GM19455 (cell line): ENCODE measurements around the gene CPNE6.
A peak's percentile ranks its signal among the peaks of the same experiment; 100 is the strongest.

Experiments used
- ATAC-seq: cut with Tn5 transposase; IDR thresholded peaks from one replicate; pipeline ENCODE4 v1.9.1; 2021; ENCODE audit not compliant: unreplicated experiment

Gene CPNE6

GRCh38 chr14:24084440-24084839 is 13.1 kb downstream of the CPNE6 start:
- ATAC-seq = no peak

DNA sequence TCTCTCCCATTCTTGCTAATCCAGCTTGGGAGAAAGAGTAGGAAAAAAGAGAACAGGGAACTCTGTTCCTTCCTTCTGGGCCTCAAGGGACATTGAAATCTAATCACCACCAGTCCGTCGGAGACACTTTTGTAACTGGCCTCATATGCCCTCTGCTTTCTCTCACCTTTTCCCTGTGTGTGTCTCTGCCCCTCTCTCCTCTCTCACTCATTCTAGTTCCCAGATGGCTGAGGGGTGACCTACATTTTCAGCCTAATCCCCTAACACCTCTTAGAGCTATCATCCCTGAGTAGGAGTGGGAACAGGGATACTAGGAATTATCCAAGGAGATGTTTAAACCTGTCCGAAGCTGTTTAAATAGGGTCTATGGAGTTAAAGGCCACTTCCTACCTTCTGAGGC is 13.9 kb downstream of the CPNE6 start:
- no peak for ATAC-seq

GRCh38 chr14:24086193-24086955 is 15.0 kb downstream of the CPNE6 start:
- ATAC-seq = no peak

- no peak for ATAC-seq
Observed at GRCh38 chr14:24087004-24087403, 15.6 kb downstream of the CPNE6 start.

DNA sequence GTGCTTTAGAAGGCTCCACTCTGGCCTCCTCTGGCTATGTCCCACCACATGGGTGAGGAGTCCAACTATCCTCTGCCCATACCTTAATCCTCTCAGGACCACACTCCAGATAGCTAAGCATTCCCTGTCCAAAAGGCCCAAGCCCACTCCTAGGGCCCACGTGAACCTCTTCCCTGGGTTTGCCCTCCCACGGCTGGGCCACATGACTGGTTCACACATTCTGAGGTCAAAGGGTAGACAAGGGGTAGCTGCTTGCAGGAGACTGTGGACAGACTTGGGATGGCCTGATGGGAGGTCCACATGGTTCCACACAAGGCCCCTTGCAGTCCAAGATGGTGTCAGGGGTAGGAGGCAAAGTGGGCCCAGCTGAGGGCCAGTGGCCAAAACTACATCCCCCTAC is 16.7 kb downstream of the CPNE6 start:
- ATAC-seq = no peak

- no peak for ATAC-seq
Observed at GRCh38 chr14:24089890-24090289, 18.5 kb downstream of the CPNE6 start.

- no peak for ATAC-seq
Observed at GRCh38 chr14:24092110-24092504, 20.7 kb downstream of the CPNE6 start.

DNA sequence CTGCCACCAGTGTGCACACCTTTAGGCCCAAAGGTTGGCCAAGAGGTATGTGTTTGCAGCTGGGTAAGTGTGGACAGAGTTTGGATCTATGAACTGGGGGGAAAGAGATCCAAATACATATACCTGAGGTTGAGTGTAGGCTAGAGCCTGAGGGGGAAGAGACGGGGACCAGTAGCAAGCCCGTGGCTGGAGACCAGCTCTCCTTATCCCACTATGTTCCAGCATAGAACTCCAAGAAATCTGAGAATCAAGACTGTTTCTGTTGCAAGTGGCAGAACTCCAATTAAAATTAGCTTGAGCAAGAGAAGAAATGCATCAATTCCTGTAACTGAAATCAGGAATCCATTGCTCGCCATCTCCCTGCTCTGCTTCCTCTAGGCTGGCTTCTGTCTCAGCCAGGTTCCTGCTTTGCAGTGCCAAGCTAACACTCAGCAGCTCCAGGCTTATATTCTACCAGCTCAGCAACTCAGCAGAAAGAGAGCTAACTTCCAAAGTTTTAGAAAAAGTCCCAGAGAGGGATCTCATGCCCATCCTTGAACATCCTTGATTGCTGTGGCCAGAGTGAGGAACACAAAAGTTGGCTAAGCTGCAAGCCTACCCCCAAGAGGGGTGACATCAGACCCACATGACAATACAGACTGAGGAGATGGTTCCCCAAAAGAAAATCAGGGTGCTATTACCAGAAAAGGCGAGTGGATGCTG is 21.3 kb downstream of the CPNE6 start:
- ATAC-seq = no peak

DNA sequence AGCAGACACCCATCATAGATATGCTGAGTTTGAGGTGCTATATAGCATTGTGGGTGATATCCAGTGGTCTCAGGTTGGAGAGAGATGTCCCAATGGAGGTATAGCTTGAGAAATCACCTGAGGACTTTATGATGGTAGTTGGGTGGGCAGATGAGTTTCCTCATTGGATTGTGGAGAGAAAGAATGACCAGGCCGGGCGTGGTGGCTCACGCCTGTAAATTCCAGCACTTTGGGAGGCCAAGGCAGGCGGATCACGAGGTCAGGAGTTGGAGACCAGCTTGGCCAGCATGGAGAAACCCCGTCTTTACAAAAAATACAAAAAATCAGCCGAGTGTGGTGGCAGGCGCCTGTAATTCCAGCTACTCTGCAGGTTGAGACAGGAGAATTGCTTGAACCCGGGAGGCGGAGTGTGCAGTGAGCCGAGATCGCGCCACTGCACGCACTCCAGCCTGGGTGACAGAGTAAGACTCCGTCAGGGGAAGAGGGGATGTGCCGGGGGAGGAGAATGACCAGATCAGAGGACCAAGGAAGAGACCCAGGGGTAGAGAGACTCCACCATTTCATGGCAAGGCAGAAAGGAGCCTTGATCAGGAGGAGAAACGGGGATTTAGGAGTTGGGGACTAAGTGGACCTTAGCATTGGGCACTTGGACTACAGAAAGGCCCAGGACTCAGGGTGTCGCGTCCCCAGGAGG is 22.0 kb downstream of the CPNE6 start:
- no peak for ATAC-seq

- peak; percentile 51 for ATAC-seq
Observed at GRCh38 chr14:24093901-24094840, 22.8 kb downstream of the CPNE6 start, which contains the start of gene PCK2. TSS of gene PCK2 (plus strand) at chr14:24094311. CDS start at chr14:24094406, 95 bp downstream.

DNA sequence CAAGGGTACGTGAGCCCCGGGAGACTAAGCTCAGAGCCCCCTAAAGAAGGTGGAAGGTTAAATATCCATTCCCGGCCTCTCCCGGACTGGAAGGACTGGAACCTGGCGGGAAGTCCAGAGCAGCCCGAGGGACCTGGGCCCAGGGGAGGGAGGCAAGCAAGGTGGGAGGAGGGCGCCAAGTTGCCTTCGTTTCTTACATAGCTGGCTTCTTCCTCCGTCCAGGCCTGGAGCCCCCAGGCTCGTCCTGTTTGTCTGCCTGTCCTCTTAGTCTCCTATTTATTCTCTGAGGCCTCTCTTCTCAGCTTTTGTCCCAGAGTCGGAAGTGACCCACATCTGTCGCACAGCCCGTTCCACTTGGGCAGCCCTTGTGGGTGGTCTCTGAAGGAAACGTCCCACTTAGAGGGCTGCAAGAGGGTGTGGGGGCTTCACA is 23.5 kb downstream of the CPNE6 start:
- no peak for ATAC-seq

DNA sequence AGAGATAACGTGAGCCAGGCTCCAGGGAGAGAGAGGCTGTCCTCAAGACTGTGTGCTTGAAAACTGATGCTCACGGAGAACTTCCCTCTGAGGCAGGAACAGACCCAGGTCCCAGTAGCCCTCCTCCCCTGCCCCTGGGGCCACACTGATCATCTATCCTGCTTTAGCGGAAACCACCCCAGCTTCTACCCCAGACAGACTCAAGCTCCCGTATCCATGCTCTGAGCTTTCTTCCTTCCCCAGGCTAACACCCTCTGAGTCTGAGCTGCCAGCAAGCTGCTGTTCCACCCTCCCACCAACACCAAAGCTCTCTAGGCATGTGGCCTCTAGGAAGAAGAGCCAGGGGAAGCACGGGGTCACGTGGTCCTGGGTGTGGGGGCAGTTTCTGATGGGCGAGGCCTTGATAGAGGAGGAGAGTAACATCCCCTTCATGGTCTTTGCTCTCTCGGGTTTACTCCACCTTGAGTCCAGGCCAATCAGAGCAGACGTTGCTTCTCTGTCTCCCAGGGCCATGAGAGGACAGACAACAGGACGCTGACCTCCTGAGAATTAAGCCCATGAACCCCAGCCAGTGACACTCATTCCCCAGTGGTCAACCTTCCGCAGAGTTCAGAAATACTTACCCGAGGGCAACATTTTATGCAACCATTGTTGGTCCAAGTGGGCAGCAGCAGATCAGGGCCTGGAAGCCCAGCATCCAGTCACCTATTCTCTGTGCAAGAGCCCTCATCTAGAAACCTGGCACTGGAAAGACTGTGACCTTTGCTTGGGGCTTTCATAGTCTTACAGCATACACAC is 24.1 kb downstream of the CPNE6 start:
- ATAC-seq = peak; percentile 61

DNA sequence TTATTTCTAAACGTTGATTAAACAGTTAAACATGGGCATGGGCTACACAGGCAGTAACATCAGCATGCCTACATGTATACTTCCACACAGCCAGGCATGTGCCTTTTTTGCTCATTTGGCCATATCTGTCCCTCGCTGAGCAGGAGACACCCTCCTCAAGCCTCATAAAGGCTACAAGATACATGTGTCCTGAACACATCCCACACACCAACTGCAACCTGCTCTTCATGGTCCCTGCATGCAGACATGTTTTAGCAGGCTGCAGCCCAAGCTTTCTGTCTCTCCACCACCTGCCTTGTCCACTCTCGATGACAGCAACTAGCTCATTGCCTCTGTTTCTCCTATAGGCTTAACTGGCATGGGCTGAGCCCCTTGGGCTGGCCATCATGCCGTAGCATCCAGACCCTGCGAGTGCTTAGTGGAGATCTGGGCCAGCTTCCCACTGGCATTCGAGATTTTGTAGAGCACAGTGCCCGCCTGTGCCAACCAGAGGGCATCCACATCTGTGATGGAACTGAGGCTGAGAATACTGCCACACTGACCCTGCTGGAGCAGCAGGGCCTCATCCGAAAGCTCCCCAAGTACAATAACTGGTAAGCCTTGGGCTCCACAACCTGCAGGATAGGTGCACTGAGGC is 25.3 kb downstream of the CPNE6 start:
- ATAC-seq = no peak

GRCh38 chr14:24098229-24098926 is 27.0 kb downstream of the CPNE6 start:
- ATAC-seq = no peak

DNA sequence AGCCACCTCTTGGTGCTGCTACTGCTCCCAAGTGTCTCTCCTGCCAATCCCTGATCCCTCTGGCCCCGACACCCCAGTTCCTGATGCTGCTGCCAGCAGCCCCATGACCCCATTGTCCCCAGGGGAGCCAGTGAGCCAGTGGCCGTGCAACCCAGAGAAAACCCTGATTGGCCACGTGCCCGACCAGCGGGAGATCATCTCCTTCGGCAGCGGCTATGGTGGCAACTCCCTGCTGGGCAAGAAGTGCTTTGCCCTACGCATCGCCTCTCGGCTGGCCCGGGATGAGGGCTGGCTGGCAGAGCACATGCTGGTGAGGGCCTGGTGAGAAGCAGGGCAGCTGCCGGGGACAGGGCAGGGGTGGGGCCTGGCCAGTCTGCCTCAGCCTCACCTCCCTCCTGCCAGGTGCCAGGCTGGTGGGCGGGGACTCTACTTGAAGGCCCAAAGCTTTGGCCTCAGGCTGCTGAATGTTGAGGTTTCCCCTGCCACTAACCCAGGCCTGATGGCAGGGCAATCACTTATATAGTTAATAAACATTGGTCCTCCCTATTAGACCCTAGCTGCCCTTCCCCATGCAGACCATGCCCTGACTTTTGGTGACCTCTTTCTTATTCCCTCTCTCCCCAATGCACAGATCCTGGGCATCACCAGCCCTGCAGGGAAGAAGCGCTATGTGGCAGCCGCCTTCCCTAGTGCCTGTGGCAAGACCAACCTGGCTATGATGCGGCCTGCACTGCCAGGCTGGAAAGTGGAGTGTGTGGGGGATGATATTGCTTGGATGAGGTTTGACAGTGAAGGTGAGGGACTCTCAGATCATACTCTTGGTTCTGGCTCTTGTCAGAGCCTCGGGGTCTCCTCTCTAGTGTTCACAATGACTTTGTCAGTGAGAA is 27.8 kb downstream of the CPNE6 start:
- ATAC-seq = no peak

DNA sequence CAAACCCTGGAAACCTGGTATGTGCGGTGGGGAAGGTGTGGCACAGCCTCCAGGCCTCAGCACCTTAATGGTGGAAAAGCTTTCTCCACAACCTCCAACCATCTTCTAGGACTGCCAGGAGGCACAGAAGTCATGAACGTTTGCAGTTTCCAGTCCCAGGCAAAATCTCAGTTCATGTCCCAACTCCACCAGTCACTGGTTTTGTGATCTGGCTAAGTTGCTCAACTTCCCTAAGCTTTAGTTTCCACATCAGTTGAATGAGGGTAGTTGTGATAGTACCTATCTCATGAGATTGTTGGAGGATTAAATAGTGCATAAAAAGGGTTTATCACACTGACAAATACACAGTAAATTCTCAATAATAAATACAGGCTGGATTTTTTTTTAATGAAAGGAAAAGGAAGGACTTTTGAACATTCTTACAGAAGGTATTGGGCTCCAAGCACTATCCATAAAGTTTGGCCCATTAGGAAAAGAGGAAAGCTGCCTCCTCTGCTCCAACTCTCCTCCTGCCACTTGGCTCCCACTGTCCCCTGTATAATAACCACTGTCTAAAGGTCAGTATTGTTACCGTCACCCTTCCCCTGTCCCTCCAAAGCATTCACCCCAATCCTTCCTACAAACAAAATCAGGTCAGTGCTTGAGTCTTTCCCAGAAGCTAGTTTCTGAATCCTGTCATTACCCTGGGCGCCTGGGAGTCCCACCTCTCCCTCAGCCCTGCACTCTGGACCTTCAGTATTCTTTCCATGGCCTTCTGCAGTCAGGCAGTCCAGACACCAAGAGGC is 29.0 kb downstream of the CPNE6 start:
- no peak for ATAC-seq

DNA sequence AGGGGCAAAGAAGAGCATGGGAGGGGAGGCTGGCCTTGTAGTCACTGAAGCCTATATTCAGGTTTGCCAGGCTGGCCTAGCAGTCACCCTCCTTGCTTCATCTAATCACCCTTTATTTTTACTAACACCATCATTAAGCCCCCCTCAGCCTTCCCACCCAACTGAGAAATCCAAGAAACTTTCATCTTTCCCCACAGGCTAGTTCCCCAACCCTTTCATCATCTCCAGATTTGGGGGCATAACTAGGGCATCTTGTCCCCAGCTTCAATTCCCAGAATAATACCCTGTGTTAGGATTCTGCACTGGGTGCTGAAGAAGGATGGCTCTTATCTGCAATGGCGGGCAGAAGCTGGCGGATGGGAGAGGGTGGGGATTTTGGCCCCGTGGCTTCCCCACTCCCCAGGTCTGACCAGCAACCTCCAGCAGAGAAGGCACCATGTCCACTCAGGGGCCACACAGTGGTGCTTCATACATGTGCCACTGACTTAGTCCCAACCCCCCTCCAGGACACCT is 29.7 kb downstream of the CPNE6 start:
- ATAC-seq = no peak
